CD8-positive, alpha-beta memory T cell (primary cell): Measurements from ENCODE around the gene EXD3. TPM values are rescaled to one million over a fixed set of nuclear protein-coding genes. Genes with fewer than 3 reads are reported as not detected.

ENCODE experiments used
- CTCF ChIA-PET: fragments of 350-600 bp; sonication (Branson Sonifier 250); formaldehyde crosslinking; loops from one replicate; lab custom pipeline; 2021; ENCODE audit warnings: antibody characterized with exemption; lab: Charles Lee
- POLR2A ChIA-PET: fragments of 350-600 bp; sonication (Branson Sonifier 250); formaldehyde crosslinking; loops from one replicate; lab custom pipeline; 2021; ENCODE audit warnings: antibody characterized with exemption; lab: Charles Lee
- DNase-seq, 5 donors: peaks; one replicate each; pipeline versions ENCODE4 v3.0.0 to v3.0.0-alpha.2; 2020 to 2022; ENCODE audit warnings: mixed read lengths in 1 of 5
- H3K27ac ChIP-seq: one replicate; pipeline ENCODE4 v1.7.0; 2013; ENCODE audit warnings: low read depth, mild to moderate bottlenecking, low read length, moderate library complexity
- H3K27me3 ChIP-seq: 2 replicates; pipeline ENCODE4 v1.7.0; 2013; ENCODE audit warnings: low read length, mild to moderate bottlenecking; ENCODE audit not compliant: insufficient read depth, poor library complexity, severe bottlenecking
- H3K36me3 ChIP-seq: 2 replicates; pipeline ENCODE4 v1.7.0; 2013; ENCODE audit warnings: mild to moderate bottlenecking, low read length, moderate library complexity; ENCODE audit not compliant: insufficient read depth
- H3K4me1 ChIP-seq: 2 replicates; pipeline ENCODE4 v1.7.0; 2013; ENCODE audit warnings: mild to moderate bottlenecking, low read length, moderate library complexity; ENCODE audit not compliant: insufficient read depth
- H3K4me3 ChIP-seq: 2 replicates; pipeline ENCODE4 v1.7.0; 2013; ENCODE audit warnings: mild to moderate bottlenecking, low read length
- H3K9me3 ChIP-seq: 2 replicates; pipeline ENCODE4 v1.7.0; 2013; ENCODE audit warnings: mild to moderate bottlenecking, low read length
- H3K27ac Mint-ChIP-seq, 8 donors: one replicate each; pipeline ENCODE4 v1.8.0; 2020 to 2021; ENCODE audit warnings: mixed read lengths in 8 of 8, mild to moderate bottlenecking in 6 of 8, inconsistent platforms in 3 of 8, moderate library complexity in 3 of 8
- H3K27me3 Mint-ChIP-seq, 2 donors: one replicate each; pipeline ENCODE4 v1.8.0; 2020 to 2021; ENCODE audit warnings: mixed read lengths in 2 of 2, mild to moderate bottlenecking in 1 of 2, moderate library complexity in 1 of 2
- H3K36me3 Mint-ChIP-seq, 3 donors: one replicate each; pipeline ENCODE4 v1.8.0; 2020 to 2021; ENCODE audit warnings: mixed read lengths in 3 of 3, inconsistent platforms in 1 of 3, mild to moderate bottlenecking in 1 of 3
- H3K4me1 Mint-ChIP-seq, 3 donors: one replicate each; pipeline ENCODE4 v1.8.0; 2020 to 2021; ENCODE audit warnings: mixed read lengths in 3 of 3, inconsistent platforms in 1 of 3, mild to moderate bottlenecking in 1 of 3
- H3K4me3 Mint-ChIP-seq, 7 donors: one replicate each; pipeline ENCODE4 v1.8.0; 2020 to 2021; ENCODE audit warnings: mixed read lengths in 7 of 7, mild to moderate bottlenecking in 6 of 7, moderate library complexity in 4 of 7, inconsistent platforms in 2 of 7
- H3K9me3 Mint-ChIP-seq, 5 donors: one replicate each; pipeline ENCODE4 v1.8.0; 2020 to 2022; ENCODE audit warnings: mixed read lengths in 5 of 5, mild to moderate bottlenecking in 3 of 5, moderate library complexity in 2 of 5, inconsistent platforms in 1 of 5
- polyA plus RNA-seq: library from polyadenylated mRNA; unstranded; fragments of 300-500 nt; fragmentation: Illumina TruSeq; gene quantifications from one replicate; pipeline ENCODE4 v1.2.3, GENCODE V29; 2021
- total RNA-seq, 2 experiments: library from RNA; stranded (reverse); gene quantifications; one replicate each; pipeline ENCODE4 v1.2.3, GENCODE V29; 2021

Gene EXD3
- total and polyA plus RNA-seq, 3 experiments from 2014 or later: 4.8 to 6.7 (median 6.6) TPM

DNA sequence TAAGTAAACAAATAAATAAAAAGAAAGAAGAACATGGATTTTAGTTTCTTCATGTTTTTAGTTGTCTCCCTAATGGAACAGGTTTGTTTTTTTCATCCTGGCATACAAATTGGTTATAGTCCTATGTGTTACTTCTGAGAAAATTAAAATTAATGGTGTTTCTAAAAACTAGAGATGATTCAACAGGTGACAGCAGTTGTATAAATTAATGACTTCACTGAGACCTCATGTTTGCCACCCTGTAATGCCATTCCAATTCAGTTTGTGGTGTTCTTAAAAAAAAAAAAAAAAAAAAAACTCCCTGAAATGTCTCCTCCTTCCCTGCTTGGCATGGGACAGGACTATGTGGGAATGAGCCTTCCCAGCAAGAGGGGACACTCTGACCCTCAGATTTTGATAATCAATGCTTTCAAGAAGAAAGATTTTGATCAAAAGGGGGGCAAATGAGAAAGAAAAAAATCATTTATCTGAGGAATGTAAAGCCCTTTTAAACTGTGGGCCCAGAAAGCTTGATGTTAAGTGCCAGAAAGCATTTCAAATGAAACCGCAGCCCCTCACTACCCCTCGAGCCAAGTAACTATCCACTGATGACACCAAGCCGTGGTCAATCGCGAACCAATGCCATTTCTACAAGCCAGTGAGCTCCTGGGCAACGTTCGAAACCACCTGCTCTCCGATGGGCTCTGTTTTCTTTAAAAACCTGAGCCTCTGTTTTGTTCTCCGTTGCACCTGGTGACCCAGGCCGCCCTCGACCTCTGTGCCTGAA lies 941 bp downstream of the EXD3 start:
- H3K4me1 Mint-ChIP-seq: peaks cover 18 to 23% (median 20%) of the 10 kb centered on the region in 3 donors
- peak overlapping the region in 6 of 8 donors; percentile 21 to 78 (median 64) for H3K27ac Mint-ChIP-seq
- H3K27me3 ChIP-seq: no peaks in the 10 kb centered on the region
- no peaks in the 10 kb centered on the region for H3K27me3 Mint-ChIP-seq
- H3K36me3 Mint-ChIP-seq: peaks cover 0 to 4% (median 0%) of the 10 kb centered on the region in 3 donors
- no peaks in the 10 kb centered on the region for H3K9me3 ChIP-seq
- peak overlapping the region; percentile 79 to 90 (median 86) for H3K4me3 Mint-ChIP-seq
- H3K27ac ChIP-seq: peak overlapping the region; percentile 69
- no peak for DNase-seq
- no peaks in the 10 kb centered on the region for H3K9me3 Mint-ChIP-seq
- no peaks in the 10 kb centered on the region for H3K36me3 ChIP-seq
- ChIA-PET POLR2A (interaction anchor here (0.8 to 2.9 kb wide), 3 partner anchors 37 to 130 kb away, joined by 4 to 10 read pairs (median 8); partner anchors contain the start of genes MRPL41 and NSMF), CTCF (interaction anchor here (0.9 to 3.9 kb wide), 9 partner anchors 13 to 130 kb away, joined by 3 to 14 read pairs (median 6); partner anchors contain the start of genes MRPL41 and NSMF)
- peaks cover 9% of the 10 kb centered on the region for H3K4me1 ChIP-seq
- peak overlapping the region; percentile 77 for H3K4me3 ChIP-seq

DNA sequence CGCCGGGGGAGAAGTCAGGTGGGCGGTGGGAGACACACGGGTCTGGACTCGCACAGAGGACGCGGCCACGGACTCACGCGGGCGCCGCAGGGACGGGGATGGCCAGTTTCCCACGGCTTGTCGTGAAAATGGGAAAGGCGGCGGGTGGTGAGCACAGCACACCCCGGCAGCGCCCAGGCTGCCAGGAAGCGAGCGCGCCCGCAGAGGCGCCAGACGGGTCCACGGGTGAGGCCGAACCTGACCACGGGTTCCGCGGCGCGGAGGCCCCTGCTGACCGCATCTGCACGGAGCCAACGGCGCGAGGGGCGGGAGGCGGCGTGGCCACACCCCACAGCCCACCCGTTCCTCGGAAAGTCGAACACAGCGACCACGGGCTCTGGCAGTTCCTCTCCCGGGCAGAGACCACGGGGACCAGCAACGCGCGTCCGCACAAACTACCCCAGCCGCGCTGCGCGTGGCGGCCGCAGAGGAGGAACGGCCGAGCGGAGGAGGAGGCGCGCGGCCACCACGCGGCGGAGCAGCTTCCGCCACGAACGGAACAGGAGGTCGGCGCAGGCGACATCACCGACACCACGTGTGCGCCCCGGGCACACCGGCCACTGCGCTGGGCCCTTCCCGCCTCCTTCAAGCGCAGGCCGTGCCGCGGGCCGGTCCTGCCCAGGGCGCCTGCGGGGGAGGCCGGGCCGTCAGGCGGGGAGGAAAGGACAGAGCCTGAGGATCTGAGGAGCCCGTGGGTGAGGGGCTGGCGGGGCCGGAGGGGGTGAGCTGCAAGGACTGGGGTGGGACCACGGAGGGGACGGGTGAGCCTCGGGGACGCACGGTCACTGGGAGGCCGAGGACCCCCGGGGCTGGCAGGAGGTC lies 5.6 kb downstream of the EXD3 start:
- CTCF ChIA-PET: interaction anchor here (1.1 kb wide), 1 partner anchor 8 kb away, joined by 3 read pairs; no protein-coding TSS in a partner anchor
- H3K9me3 Mint-ChIP-seq: no peaks in the 10 kb centered on the region
- Histone ChIP-seq H3K36me3 (no peaks in the 10 kb centered on the region), H3K4me3 (no peak overlapping the region), H3K27ac (no peak overlapping the region), H3K4me1 (peaks cover 9% of the 10 kb centered on the region), H3K9me3 (no peaks in the 10 kb centered on the region), H3K27me3 (no peaks in the 10 kb centered on the region)
- POLR2A ChIA-PET: no interaction called here
- no peak for DNase-seq
- H3K4me1 Mint-ChIP-seq: peaks cover 8 to 16% (median 15%) of the 10 kb centered on the region in 3 donors
- peaks cover 0 to 6% (median 6%) of the 10 kb centered on the region in 3 donors for H3K36me3 Mint-ChIP-seq
- H3K4me3 Mint-ChIP-seq: peak overlapping the region in 5 of 7 donors; percentile 8 to 72 (median 59)
- H3K27me3 Mint-ChIP-seq: no peaks in the 10 kb centered on the region
- H3K27ac Mint-ChIP-seq: no peak overlapping the region

DNA sequence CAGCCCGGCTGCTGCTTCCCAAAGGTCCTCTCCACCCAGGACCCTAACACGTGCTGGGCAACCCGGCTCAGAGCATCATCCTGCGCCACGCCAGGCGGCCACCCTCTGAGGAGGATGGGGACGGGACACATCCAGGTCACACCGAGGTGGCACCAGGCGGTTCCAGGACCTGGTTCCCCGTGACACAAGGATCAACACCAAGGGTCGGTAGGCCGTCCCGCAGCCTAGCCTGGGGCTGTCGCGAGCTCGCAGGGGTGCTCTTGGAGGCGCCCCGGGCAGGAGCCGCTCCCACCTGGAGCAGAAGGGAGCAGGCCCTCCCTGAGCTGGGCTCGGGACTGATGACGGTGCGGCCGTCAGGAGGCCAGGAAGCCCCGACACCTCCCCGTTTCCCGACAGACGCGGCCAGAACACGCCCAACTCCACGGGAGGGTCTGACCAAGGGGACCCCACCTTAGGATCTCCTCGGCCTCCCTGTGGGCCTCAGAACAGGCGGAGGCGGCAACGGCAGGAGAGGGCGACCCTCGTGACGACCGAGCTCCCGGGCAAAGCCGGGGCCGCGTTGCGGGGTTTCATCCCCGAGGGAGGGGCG lies 6.3 kb downstream of the EXD3 start:
- POLR2A ChIA-PET: no interaction called here
- Mint-ChIP-seq H3K9me3 (no peaks in the 10 kb centered on the region), H3K4me1 (peaks cover 1 to 15% (median 9%) of the 10 kb centered on the region in 3 donors), H3K27ac (no peak overlapping the region), H3K36me3 (peaks cover 0 to 6% (median 4%) of the 10 kb centered on the region in 3 donors), H3K4me3 (no peak overlapping the region), H3K27me3 (no peaks in the 10 kb centered on the region)
- DNase-seq: no peak
- no peaks in the 10 kb centered on the region for H3K36me3 ChIP-seq
- H3K27me3 ChIP-seq: no peaks in the 10 kb centered on the region
- no peaks in the 10 kb centered on the region for H3K9me3 ChIP-seq
- no peak overlapping the region for H3K27ac ChIP-seq
- H3K4me3 ChIP-seq: no peak overlapping the region
- CTCF ChIA-PET: no interaction called here
- peaks cover 2% of the 10 kb centered on the region for H3K4me1 ChIP-seq

GRCh38 chr9:137416006-137416562 lies 6.9 kb downstream of the EXD3 start:
- DNase-seq: no peak
- Mint-ChIP-seq H3K27me3 (no peaks in the 10 kb centered on the region), H3K9me3 (no peaks in the 10 kb centered on the region), H3K36me3 (peaks cover 0 to 6% (median 4%) of the 10 kb centered on the region in 3 donors), H3K27ac (no peak overlapping the region), H3K4me3 (peak overlapping the region in 3 of 7 donors; percentile 25 to 34 (median 28)), H3K4me1 (peaks cover 0 to 13% (median 6%) of the 10 kb centered on the region in 3 donors)
- Histone ChIP-seq H3K4me3 (no peak overlapping the region), H3K36me3 (no peaks in the 10 kb centered on the region), H3K4me1 (peaks cover 3% of the 10 kb centered on the region), H3K27me3 (no peaks in the 10 kb centered on the region), H3K27ac (no peak overlapping the region), H3K9me3 (no peaks in the 10 kb centered on the region)
- ChIA-PET CTCF (no interaction called here), POLR2A (no interaction called here)

DNA sequence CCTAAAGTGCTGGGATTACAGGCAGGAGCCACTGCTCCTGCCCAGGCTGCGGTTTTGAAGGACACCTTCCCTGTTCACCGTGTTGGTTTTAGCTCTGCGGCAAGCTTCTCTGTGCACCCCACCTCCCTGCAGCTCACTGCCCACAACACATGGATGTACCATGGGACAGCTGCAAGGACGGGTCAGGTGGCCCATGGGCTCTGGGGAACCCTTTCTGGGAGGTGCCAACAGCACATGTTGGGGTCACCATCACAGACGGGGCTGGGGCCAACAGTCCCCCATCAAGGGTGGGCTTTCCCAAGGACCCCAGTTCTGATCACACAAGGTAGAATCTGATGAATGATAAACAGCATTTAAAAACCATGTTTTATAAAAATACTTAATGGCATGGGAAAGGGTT lies 7.5 kb downstream of the EXD3 start:
- no peaks in the 10 kb centered on the region for H3K9me3 Mint-ChIP-seq
- H3K27me3 Mint-ChIP-seq: no peaks in the 10 kb centered on the region
- peaks cover 2 to 14% (median 5%) of the 10 kb centered on the region in 3 donors for H3K4me1 Mint-ChIP-seq
- peaks cover 0 to 6% (median 4%) of the 10 kb centered on the region in 3 donors for H3K36me3 Mint-ChIP-seq
- ChIA-PET POLR2A (interaction anchor here (0.7 kb wide), 1 partner anchor 137 kb away, joined by 3 read pairs; no protein-coding TSS in a partner anchor), CTCF (no interaction called here)
- Histone ChIP-seq H3K9me3 (no peaks in the 10 kb centered on the region), H3K4me3 (no peak overlapping the region), H3K27me3 (no peaks in the 10 kb centered on the region), H3K36me3 (no peaks in the 10 kb centered on the region), H3K27ac (no peak overlapping the region), H3K4me1 (peaks cover 9% of the 10 kb centered on the region)
- no peak overlapping the region for H3K27ac Mint-ChIP-seq
- peak overlapping the region in 1 of 7 donors; percentile 34 for H3K4me3 Mint-ChIP-seq
- no peak for DNase-seq

GRCh38 chr9:137412431-137412830 lies 10.5 kb downstream of the EXD3 start:
- POLR2A ChIA-PET: interaction anchor here (0.7 kb wide), 1 partner anchor 172 kb away, joined by 3 read pairs; the partner anchor contains the start of gene TUBB4B
- Histone ChIP-seq H3K27ac (peak overlapping the region; percentile 20), H3K27me3 (no peaks in the 10 kb centered on the region), H3K4me3 (no peak overlapping the region), H3K36me3 (no peaks in the 10 kb centered on the region), H3K9me3 (no peaks in the 10 kb centered on the region), H3K4me1 (peaks cover 9% of the 10 kb centered on the region)
- CTCF ChIA-PET: no interaction called here
- no peak for DNase-seq
- Mint-ChIP-seq H3K27ac (no peak overlapping the region), H3K27me3 (no peaks in the 10 kb centered on the region), H3K4me1 (peaks cover 4 to 16% (median 6%) of the 10 kb centered on the region in 3 donors), H3K36me3 (peaks cover 0 to 6% (median 2%) of the 10 kb centered on the region in 3 donors), H3K4me3 (peak overlapping the region in 1 of 7 donors; percentile 75), H3K9me3 (no peaks in the 10 kb centered on the region)

- Mint-ChIP-seq H3K4me1 (peaks cover 4 to 16% (median 6%) of the 10 kb centered on the region in 3 donors), H3K27ac (no peak overlapping the region), H3K4me3 (no peak overlapping the region), H3K9me3 (no peaks in the 10 kb centered on the region), H3K27me3 (no peaks in the 10 kb centered on the region), H3K36me3 (peaks cover 0 to 6% (median 2%) of the 10 kb centered on the region in 3 donors)
- CTCF ChIA-PET: no interaction called here
- no peak for DNase-seq
- Histone ChIP-seq H3K9me3 (no peaks in the 10 kb centered on the region), H3K4me1 (peaks cover 14% of the 10 kb centered on the region), H3K27me3 (no peaks in the 10 kb centered on the region), H3K36me3 (no peaks in the 10 kb centered on the region), H3K4me3 (no peak overlapping the region), H3K27ac (no peak overlapping the region)
- POLR2A ChIA-PET: interaction anchor here (0.7 kb wide), 1 partner anchor 171 kb away, joined by 3 read pairs; the partner anchor contains the start of gene TUBB4B
These were observed 11.1 kb downstream of the EXD3 start for GRCh38 chr9:137411645-137412380.
